Suprapubic skin (tissue), 4 donors: Measurements from ENCODE around the gene ODF2L.

Experiments used
- CTCF ChIP-seq, 2 donors: fragments of 200-600 bp in 1 of 2; fragments of 450-650 bp in 1 of 2; sonication (generic) in 1 of 2; IDR thresholded peaks; one replicate each; pipeline ENCODE4 v1.5.1; 2016 to 2019; ENCODE audit warnings: antibody characterized with exemption in 2 of 2, mild to moderate bottlenecking in 1 of 2, moderate library complexity in 1 of 2
- EP300 ChIP-seq: sonication (generic); formaldehyde crosslinking; IDR thresholded peaks from one replicate; pipeline ENCODE4 v1.6.1; 2017; ENCODE audit warnings: antibody characterized with exemption
- POLR2A ChIP-seq, 2 donors: fragments of 450-650 bp; IDR thresholded peaks; one replicate each; pipeline ENCODE4 v1.6.1; 2017; ENCODE audit warnings: antibody characterized with exemption in 2 of 2, mild to moderate bottlenecking in 2 of 2, moderate library complexity in 2 of 2
- POLR2AphosphoS5 ChIP-seq, 3 donors: sonication (generic); formaldehyde crosslinking; IDR thresholded peaks; one replicate each; pipeline ENCODE4 v1.6.1; 2017; ENCODE audit warnings: antibody characterized with exemption in 3 of 3

- TF ChIP-seq POLR2AphosphoS5 (IDR thresholded peaks at IDR 0.05) (no peak), CTCF (IDR thresholded peaks at IDR 0.05) (no peak), EP300 (no peak), POLR2A (IDR thresholded peaks at IDR 0.05) (no peak)
Measured at GRCh38 chr1:86322241-86322640, 73.9 kb downstream of the ODF2L start.
